Breast epithelium (tissue), 4 donors: Measurements from ENCODE around the gene PCDH9. TPM values are rescaled to one million over a fixed set of nuclear protein-coding genes. Genes with fewer than 3 reads are reported as not detected.

ENCODE experiments used
- DNase-seq, 2 donors: peaks; one replicate each; pipeline ENCODE4 v3.0.0-alpha.2; 2019; ENCODE audit warnings: low spot score in 2 of 2
- H3K27ac ChIP-seq, 2 donors: fragments of 200-600 bp; sonication (generic) in 1 of 2; one replicate each; pipeline ENCODE4 v1.5.1; 2016 to 2019; ENCODE audit warnings: mild to moderate bottlenecking in 1 of 2
- H3K27me3 ChIP-seq, 2 donors: fragments of 200-600 bp; sonication (generic) in 1 of 2; one replicate each; pipeline versions ENCODE4 v1.5.1 to v1.6.0; 2017 to 2019; ENCODE audit warnings: control low read depth in 1 of 2, mild to moderate bottlenecking in 1 of 2
- H3K36me3 ChIP-seq: fragments of 200-600 bp; one replicate; pipeline ENCODE4 v1.5.1; 2019
- H3K4me1 ChIP-seq, 2 donors: fragments of 200-600 bp; sonication (generic); one replicate each; pipeline ENCODE4 v1.5.1; 2016 to 2019; ENCODE audit warnings: control low read depth in 1 of 2
- H3K4me3 ChIP-seq, 3 donors: fragments of 200-600 bp; sonication (generic); 1 replicate in 2 of 3; 2 replicates in 1 of 3; pipeline ENCODE4 v1.5.1; 2016 to 2019; ENCODE audit warnings: mild to moderate bottlenecking in 3 of 3, moderate library complexity in 2 of 3
- H3K9me3 ChIP-seq, 2 donors: fragments of 200-600 bp; sonication (generic) in 1 of 2; one replicate each; pipeline ENCODE4 v1.5.1; 2016 to 2019; ENCODE audit warnings: control low read depth in 1 of 2
- POLR2A ChIP-seq: fragments of 450-650 bp; IDR thresholded peaks from one replicate; pipeline ENCODE4 v1.6.1; 2016; ENCODE audit warnings: antibody characterized with exemption, mild to moderate bottlenecking, moderate library complexity
- POLR2AphosphoS5 ChIP-seq, 3 donors: sonication (generic); formaldehyde crosslinking; IDR thresholded peaks; one replicate each; pipeline ENCODE4 v1.6.1; 2017; ENCODE audit warnings: antibody characterized with exemption in 3 of 3
- intact Hi-C: fragments of 100-400 bp; cut with DNase I; formaldehyde crosslinking; loops from one replicate; pipeline ENCODE4 v1.15.1; 2023; ENCODE audit warnings: low total_unique reads
- total RNA-seq, 3 donors: library from RNA; depleted of rRNA; stranded (reverse); fragments of >200 nt; gene quantifications; one replicate each; pipeline ENCODE4 v1.1.0, GENCODE V29; 2016
- TF ChIP-seq, protein P1 (sequence below), 3 donors: fragments of 450-650 bp; IDR thresholded peaks; one replicate each; pipeline ENCODE4 v1.5.1; 2016 to 2017; ENCODE audit warnings: antibody characterized with exemption in 3 of 3, mild to moderate bottlenecking in 3 of 3, moderate library complexity in 3 of 3

The PCDH9 gene
- total RNA-seq, 3 donors from 2014 or later = 0.98 to 26.7 (median 3.7) TPM

DNA sequence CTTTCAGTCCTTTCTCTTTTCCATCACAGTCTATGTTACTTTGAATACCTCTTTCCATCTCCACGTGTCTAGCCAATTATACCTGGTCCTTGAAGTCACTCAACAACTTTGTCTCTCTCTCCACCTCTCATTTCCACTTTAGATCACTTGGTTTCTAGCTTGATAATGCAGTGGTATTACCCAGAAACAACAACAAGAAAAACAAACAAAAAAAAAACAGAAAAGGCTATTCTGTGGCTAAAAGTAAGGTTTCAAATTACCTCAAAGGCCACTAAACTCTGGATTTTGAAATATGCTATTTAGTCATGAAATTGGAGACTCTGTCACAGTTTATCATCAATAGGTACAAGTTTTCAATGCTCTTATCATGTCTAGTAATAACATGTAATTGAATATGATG is 184.8 kb downstream of the PCDH9 start:
- TF ChIP-seq POLR2AphosphoS5 (IDR thresholded peaks at IDR 0.05) = no peak
- no peak for TF ChIP-seq POLR2A
- TF ChIP-seq, protein P1, sequence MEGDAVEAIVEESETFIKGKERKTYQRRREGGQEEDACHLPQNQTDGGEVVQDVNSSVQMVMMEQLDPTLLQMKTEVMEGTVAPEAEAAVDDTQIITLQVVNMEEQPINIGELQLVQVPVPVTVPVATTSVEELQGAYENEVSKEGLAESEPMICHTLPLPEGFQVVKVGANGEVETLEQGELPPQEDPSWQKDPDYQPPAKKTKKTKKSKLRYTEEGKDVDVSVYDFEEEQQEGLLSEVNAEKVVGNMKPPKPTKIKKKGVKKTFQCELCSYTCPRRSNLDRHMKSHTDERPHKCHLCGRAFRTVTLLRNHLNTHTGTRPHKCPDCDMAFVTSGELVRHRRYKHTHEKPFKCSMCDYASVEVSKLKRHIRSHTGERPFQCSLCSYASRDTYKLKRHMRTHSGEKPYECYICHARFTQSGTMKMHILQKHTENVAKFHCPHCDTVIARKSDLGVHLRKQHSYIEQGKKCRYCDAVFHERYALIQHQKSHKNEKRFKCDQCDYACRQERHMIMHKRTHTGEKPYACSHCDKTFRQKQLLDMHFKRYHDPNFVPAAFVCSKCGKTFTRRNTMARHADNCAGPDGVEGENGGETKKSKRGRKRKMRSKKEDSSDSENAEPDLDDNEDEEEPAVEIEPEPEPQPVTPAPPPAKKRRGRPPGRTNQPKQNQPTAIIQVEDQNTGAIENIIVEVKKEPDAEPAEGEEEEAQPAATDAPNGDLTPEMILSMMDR (IDR thresholded peaks at IDR 0.05) = no peak
- H3K36me3 ChIP-seq = no peaks in the 10 kb centered on the region

DNA sequence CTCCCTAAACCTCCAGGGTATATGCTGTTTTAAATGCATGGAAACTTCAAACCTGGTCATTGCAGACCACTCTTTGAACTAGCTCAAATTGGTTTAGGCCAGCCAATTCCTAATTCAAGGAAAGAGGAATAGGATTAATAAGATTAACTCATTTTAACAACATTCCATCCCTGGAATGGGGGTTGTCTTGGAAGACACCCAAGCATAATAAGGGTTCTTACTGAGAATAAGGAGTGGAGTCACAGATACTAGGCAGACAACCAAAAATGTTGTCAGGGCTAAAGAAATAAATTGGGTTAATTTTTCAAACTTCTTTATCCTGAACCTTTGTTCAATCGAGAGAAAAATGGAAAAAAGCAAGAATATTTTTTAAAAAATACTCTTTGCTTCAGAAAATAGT is 186.2 kb downstream of the PCDH9 start:
- Histone ChIP-seq H3K4me1 (no peaks in the 10 kb centered on the region), H3K27ac (no peak overlapping the region), H3K27me3 (no peaks in the 10 kb centered on the region), H3K9me3 (no peaks in the 10 kb centered on the region), H3K36me3 (no peaks in the 10 kb centered on the region), H3K4me3 (no peak overlapping the region)
- DNase-seq = no peak
- TF ChIP-seq POLR2A = no peak
- TF ChIP-seq POLR2AphosphoS5 (IDR thresholded peaks at IDR 0.05) = no peak
- TF ChIP-seq, protein P1 (IDR thresholded peaks at IDR 0.05) = no peak
- intact Hi-C loops = no loop called here

More for the DNA sequence above, 184.8 kb downstream of the PCDH9 start:
- no peak for DNase-seq
- Histone ChIP-seq H3K9me3 (no peaks in the 10 kb centered on the region), H3K27me3 (no peaks in the 10 kb centered on the region), H3K4me3 (no peak overlapping the region), H3K27ac (no peak overlapping the region), H3K4me1 (no peaks in the 10 kb centered on the region)
- intact Hi-C loops = no loop called here

GRCh38 chr13:67042556-67042955 is 187.6 kb downstream of the PCDH9 start:
- H3K27ac ChIP-seq = no peak overlapping the region
- no peaks in the 10 kb centered on the region for H3K9me3 ChIP-seq
- TF ChIP-seq, protein P1 (IDR thresholded peaks at IDR 0.05) = no peak
- TF ChIP-seq POLR2AphosphoS5 (IDR thresholded peaks at IDR 0.05) (no peak), POLR2A (no peak)
- H3K36me3 ChIP-seq = no peaks in the 10 kb centered on the region
- H3K27me3 ChIP-seq = no peaks in the 10 kb centered on the region
- DNase-seq = no peak
- no peak overlapping the region for H3K4me3 ChIP-seq
- intact Hi-C loops = no loop called here
- H3K4me1 ChIP-seq = no peaks in the 10 kb centered on the region

- Histone ChIP-seq H3K27me3 (no peaks in the 10 kb centered on the region), H3K9me3 (no peaks in the 10 kb centered on the region), H3K36me3 (no peaks in the 10 kb centered on the region), H3K27ac (no peak overlapping the region), H3K4me1 (no peaks in the 10 kb centered on the region), H3K4me3 (no peak overlapping the region)
- no peak for TF ChIP-seq POLR2A
- TF ChIP-seq, protein P1 (IDR thresholded peaks at IDR 0.05) = no peak
- intact Hi-C loops = no loop called here
- no peak for DNase-seq
Observed at GRCh38 chr13:67036699-67037457, 193.3 kb downstream of the PCDH9 start.

GRCh38 chr13:67033170-67033569 is 197.0 kb downstream of the PCDH9 start:
- no peak for DNase-seq
- intact Hi-C loops = no loop called here
- H3K27me3 ChIP-seq = no peaks in the 10 kb centered on the region
- H3K36me3 ChIP-seq = no peaks in the 10 kb centered on the region
- H3K9me3 ChIP-seq = no peaks in the 10 kb centered on the region
- H3K27ac ChIP-seq = no peak overlapping the region
- TF ChIP-seq, protein P1 (IDR thresholded peaks at IDR 0.05) = no peak
- TF ChIP-seq POLR2AphosphoS5 (IDR thresholded peaks at IDR 0.05) (no peak), POLR2A (no peak)
- no peak overlapping the region for H3K4me3 ChIP-seq
- no peaks in the 10 kb centered on the region for H3K4me1 ChIP-seq
